Liver (tissue), 3 donors: ENCODE results near the gene PTPRH.

Experiments
- EGR1 ChIP-seq, 2 donors: IDR thresholded peaks; 2 replicates each; pipeline ENCODE4 v1.6.1; 2016 to 2018; ENCODE audit warnings: antibody characterized with exemption in 2 of 2, low read depth in 2 of 2
- JUND ChIP-seq, 2 donors: IDR thresholded peaks; 2 replicates each; pipeline ENCODE4 v1.6.1; 2016; ENCODE audit warnings: antibody characterized with exemption in 2 of 2
- RXRA ChIP-seq, 2 donors: IDR thresholded peaks; 2 replicates each; pipeline ENCODE4 v1.6.1; 2017 to 2018; ENCODE audit warnings: antibody characterized with exemption in 2 of 2, mild to moderate bottlenecking in 1 of 2
- SP1 ChIP-seq: IDR thresholded peaks from 2 replicates; pipeline ENCODE4 v1.6.1; 2018; ENCODE audit warnings: antibody characterized with exemption, mild to moderate bottlenecking
- TAF1 ChIP-seq: conservative IDR thresholded peaks from 2 replicates; pipeline ENCODE4 v1.6.1; 2016; ENCODE audit warnings: antibody characterized with exemption, mild to moderate bottlenecking
- TF ChIP-seq, protein P1 (sequence below): fragments of 150-350 bp; IDR thresholded peaks from 2 replicates; pipeline ENCODE4 v1.5.1; 2017; ENCODE audit warnings: improper control_type of control experiment, low read depth, low read length; ENCODE audit not compliant: missing input control
- TF ChIP-seq, protein P2 (sequence below): IDR thresholded peaks from 2 replicates; pipeline ENCODE4 v1.6.1; 2016; ENCODE audit warnings: antibody characterized with exemption
- donor health status: healthy.
- donor health status: healthy.

DNA sequence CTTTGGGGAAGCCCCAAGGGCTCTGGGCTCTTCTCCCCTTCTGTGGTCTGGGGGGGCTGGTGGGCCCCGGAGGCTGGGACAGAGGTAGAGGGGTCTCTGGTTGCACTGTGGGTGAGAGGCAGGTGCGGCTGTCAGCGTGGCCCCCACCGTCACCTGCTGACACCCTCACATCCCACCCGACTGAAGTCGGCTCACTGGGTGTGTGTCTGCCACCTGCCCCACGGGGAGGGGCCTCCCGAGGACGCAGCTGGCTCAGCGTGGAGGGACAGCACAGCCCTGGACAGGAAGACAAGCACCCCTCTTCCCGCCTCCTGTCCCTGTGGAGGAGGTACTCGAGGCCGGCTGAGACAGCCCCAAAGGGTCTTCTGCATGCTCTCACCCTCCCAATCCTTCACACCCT, 21.5 kb upstream of the PTPRH start:
- TF ChIP-seq, protein P1, sequence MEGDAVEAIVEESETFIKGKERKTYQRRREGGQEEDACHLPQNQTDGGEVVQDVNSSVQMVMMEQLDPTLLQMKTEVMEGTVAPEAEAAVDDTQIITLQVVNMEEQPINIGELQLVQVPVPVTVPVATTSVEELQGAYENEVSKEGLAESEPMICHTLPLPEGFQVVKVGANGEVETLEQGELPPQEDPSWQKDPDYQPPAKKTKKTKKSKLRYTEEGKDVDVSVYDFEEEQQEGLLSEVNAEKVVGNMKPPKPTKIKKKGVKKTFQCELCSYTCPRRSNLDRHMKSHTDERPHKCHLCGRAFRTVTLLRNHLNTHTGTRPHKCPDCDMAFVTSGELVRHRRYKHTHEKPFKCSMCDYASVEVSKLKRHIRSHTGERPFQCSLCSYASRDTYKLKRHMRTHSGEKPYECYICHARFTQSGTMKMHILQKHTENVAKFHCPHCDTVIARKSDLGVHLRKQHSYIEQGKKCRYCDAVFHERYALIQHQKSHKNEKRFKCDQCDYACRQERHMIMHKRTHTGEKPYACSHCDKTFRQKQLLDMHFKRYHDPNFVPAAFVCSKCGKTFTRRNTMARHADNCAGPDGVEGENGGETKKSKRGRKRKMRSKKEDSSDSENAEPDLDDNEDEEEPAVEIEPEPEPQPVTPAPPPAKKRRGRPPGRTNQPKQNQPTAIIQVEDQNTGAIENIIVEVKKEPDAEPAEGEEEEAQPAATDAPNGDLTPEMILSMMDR: no peak
- TF ChIP-seq JUND (IDR thresholded peaks at IDR 0.05) (no peak), TAF1 (no peak), RXRA (IDR thresholded peaks at IDR 0.05) (no peak), SP1 (no peak), EGR1 (IDR thresholded peaks at IDR 0.05; ENCODE audit: low read depth in 2 of 2) (no peak)
- TF ChIP-seq, protein P2, sequence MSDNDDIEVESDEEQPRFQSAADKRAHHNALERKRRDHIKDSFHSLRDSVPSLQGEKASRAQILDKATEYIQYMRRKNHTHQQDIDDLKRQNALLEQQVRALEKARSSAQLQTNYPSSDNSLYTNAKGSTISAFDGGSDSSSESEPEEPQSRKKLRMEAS: no peak
